GM18867 (cell line): Measurements from ENCODE around the gene FBXO46.
"Not testable (repeated sequence)": the region's sequence is repeated elsewhere in the genome, so short reads cannot be mapped to it uniquely, and the experiment has no call there.

Source experiments
- ATAC-seq: cut with Tn5 transposase; IDR thresholded peaks from one replicate; pipeline ENCODE4 v1.9.1; 2021; ENCODE audit warnings: mild to moderate bottlenecking, moderate library complexity; ENCODE audit not compliant: unreplicated experiment

The FBXO46 gene

GRCh38 chr19:45729800-45730290 is 851 bp downstream of the FBXO46 start:
- ATAC-seq: no peak

- ATAC-seq: not testable (repeated sequence)
These were observed 2.0 kb downstream of the FBXO46 start for GRCh38 chr19:45728683-45729082.

GRCh38 chr19:45720065-45720464 is 10.6 kb downstream of the FBXO46 start:
- ATAC-seq: not testable (repeated sequence)

GRCh38 chr19:45717983-45718650 is 12.6 kb downstream of the FBXO46 start:
- ATAC-seq: no peak

- ATAC-seq: peak; percentile 90
These were observed 13.3 kb downstream of the FBXO46 start for GRCh38 chr19:45717131-45717982.

GRCh38 chr19:45716359-45717130 is 14.2 kb downstream of the FBXO46 start:
- no peak for ATAC-seq

- no peak for ATAC-seq
These were observed 15.6 kb downstream of the FBXO46 start for GRCh38 chr19:45715139-45715538.

GRCh38 chr19:45713141-45713540 is 17.6 kb downstream of the FBXO46 start:
- ATAC-seq: no peak

- no peak for ATAC-seq
These were observed 18.0 kb downstream of the FBXO46 start for GRCh38 chr19:45712699-45713067.

- no peak for ATAC-seq
These were observed 18.6 kb downstream of the FBXO46 start for GRCh38 chr19:45711851-45712698.

GRCh38 chr19:45710356-45711130 is 20.2 kb downstream of the FBXO46 start:
- ATAC-seq: no peak

- ATAC-seq: no peak
These were observed 24.8 kb downstream of the FBXO46 start for GRCh38 chr19:45705710-45706415.

GRCh38 chr19:45705115-45705514 is 25.6 kb downstream of the FBXO46 start:
- ATAC-seq: no peak

- ATAC-seq: no peak
These were observed 29.0 kb downstream of the FBXO46 start for GRCh38 chr19:45701676-45702075.

- ATAC-seq: no peak
These were observed 37.4 kb downstream of the FBXO46 start for GRCh38 chr19:45693106-45693788.

- ATAC-seq: peak; percentile 82
These were observed 38.2 kb downstream of the FBXO46 start, which contains the start of gene QPCTL for GRCh38 chr19:45692187-45693105. Gene QPCTL, plus strand, starts transcription at chr19:45692666. Its CDS starts 38 bp downstream, at chr19:45692704.

- ATAC-seq: peak; percentile 60
These were observed 39.0 kb downstream of the FBXO46 start, which contains the start of gene SNRPD2 for GRCh38 chr19:45691516-45692186. Gene SNRPD2, minus strand, starts transcription at chr19:45691953. Its CDS starts 65 bp downstream, at chr19:45691888.
